Large intestine (tissue), 3 donors: ENCODE data around the gene NBL1. TPM values are rescaled to one million over a fixed set of nuclear protein-coding genes. Genes with fewer than 3 reads are reported as not detected.
"Not testable (repeated sequence)": the region's sequence is repeated elsewhere in the genome, so short reads cannot be mapped to it uniquely, and the experiment has no call there.

Experiments used
- DNase-seq, 2 donors: peaks; one replicate each; pipeline versions ENCODE4 v3.0.0 to v3.0.0-alpha.2; 2013
- H3K27ac ChIP-seq: one replicate; pipeline ENCODE4 v1.5.1; 2013; ENCODE audit warnings: low read length
- H3K27me3 ChIP-seq: 2 replicates; pipeline ENCODE4 v1.6.1; 2013; ENCODE audit warnings: low read length; ENCODE audit not compliant: control insufficient read depth, insufficient read depth
- H3K36me3 ChIP-seq: 2 replicates; pipeline ENCODE4 v1.6.1; 2013; ENCODE audit warnings: low read length; ENCODE audit not compliant: control insufficient read depth, insufficient read depth
- H3K4me1 ChIP-seq: one replicate; pipeline ENCODE4 v1.6.1; 2013; ENCODE audit warnings: low read length; ENCODE audit not compliant: control insufficient read depth, insufficient read depth
- H3K4me3 ChIP-seq: one replicate; pipeline ENCODE4 v1.5.1; 2013; ENCODE audit warnings: low read length
- H3K9me3 ChIP-seq: one replicate; pipeline ENCODE4 v1.6.1; 2013; ENCODE audit warnings: mild to moderate bottlenecking, low read depth, low read length, moderate library complexity; ENCODE audit not compliant: control insufficient read depth
- WGBS: methylation state at CpG from one replicate; pipeline ENCODE4 v1.1.5; 2013; ENCODE audit warnings: low lambda C conversion rate; ENCODE audit not compliant: insufficient coverage; 5-methylcytosine and 5-hydroxymethylcytosine counted together
- polyA plus RNA-seq: library from polyadenylated mRNA; unstranded; fragments of 120-200 nt; gene quantifications from one replicate; pipeline ENCODE4 v1.2.1, GENCODE V29; 2013

NBL1 gene
- polyA plus RNA-seq, 1 donor = 53.5 TPM

GRCh38 chr1:19635064-19635463 is 9.0 kb upstream of the NBL1 start:
- H3K4me1 ChIP-seq, DNase-seq, H3K36me3 ChIP-seq, H3K9me3 ChIP-seq, H3K27ac ChIP-seq, H3K4me3 ChIP-seq, H3K27me3 ChIP-seq: not testable (repeated sequence)
- WGBS = 100% methylated on average over 1 of the region's 9 CpGs

GRCh38 chr1:19635646-19636045 is 8.5 kb upstream of the NBL1 start:
- Histone ChIP-seq H3K4me3 (no peak overlapping the region), H3K9me3 (no peaks in the 10 kb centered on the region), H3K27ac (no peak overlapping the region), H3K36me3 (no peaks in the 10 kb centered on the region), H3K4me1 (peaks cover 4% of the 10 kb centered on the region), H3K27me3 (no peaks in the 10 kb centered on the region)
- no CpG with 5 or more reads among the region's 4 CpGs for WGBS
- no peak for DNase-seq

GRCh38 chr1:19636065-19636464 is 8.0 kb upstream of the NBL1 start:
- Histone ChIP-seq H3K27ac (no peak overlapping the region), H3K36me3 (no peaks in the 10 kb centered on the region), H3K27me3 (no peaks in the 10 kb centered on the region), H3K9me3 (no peaks in the 10 kb centered on the region), H3K4me1 (peaks cover 8% of the 10 kb centered on the region), H3K4me3 (no peak overlapping the region)
- no peak for DNase-seq
- WGBS = no CpG with 5 or more reads among the region's 5 CpGs

DNA sequence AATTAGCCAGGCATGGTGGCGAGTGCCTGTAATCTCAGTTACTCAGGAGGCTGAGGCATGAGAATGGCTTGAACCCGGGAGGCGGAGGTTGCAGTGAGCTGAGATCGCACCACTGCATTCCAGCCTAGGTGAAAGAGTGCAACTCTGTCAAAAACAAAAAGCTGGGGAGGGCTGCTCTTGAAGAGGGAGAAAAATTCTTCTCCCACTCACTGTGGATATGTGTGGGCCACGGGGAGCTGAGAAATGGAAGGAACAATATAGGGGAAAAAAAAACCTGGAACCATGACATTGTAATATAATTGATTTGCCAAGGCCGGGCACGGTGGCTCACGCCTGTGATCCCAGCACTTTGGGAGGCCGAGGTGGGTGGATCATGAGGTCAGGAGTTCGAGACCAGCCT is 7.4 kb upstream of the NBL1 start:
- H3K4me1 ChIP-seq, H3K27me3 ChIP-seq, H3K27ac ChIP-seq, H3K36me3 ChIP-seq, H3K4me3 ChIP-seq, DNase-seq, H3K9me3 ChIP-seq: not testable (repeated sequence)
- WGBS = no CpG with 5 or more reads among the region's 10 CpGs

- WGBS = no CpG with 5 or more reads among the region's 10 CpGs
- peaks cover 8% of the 10 kb centered on the region for H3K4me1 ChIP-seq
- no peaks in the 10 kb centered on the region for H3K9me3 ChIP-seq
- H3K36me3 ChIP-seq = no peaks in the 10 kb centered on the region
- no peaks in the 10 kb centered on the region for H3K27me3 ChIP-seq
- H3K4me3 ChIP-seq = no peak overlapping the region
- no peak overlapping the region for H3K27ac ChIP-seq
- no peak for DNase-seq
These were observed 6.5 kb upstream of the NBL1 start for GRCh38 chr1:19637606-19638005.

DNA sequence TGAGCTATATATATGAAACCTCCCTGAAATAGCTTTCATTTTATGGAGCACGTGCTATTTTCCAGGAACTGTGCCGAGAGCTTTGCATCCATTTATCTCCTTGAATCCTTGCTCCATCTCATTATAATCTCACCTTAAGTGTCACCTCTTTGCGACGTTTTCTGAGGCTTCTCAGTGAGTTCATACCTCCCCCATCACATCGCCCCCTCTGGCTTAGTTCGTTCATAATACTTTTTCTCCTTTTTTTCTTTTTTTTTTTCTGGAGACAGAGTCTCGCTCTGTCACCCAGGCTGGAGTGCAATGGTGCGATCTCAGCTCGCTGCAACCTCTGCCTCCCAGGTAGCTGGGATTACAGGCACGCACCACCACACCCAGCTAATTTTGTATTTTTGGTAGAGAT is 4.9 kb upstream of the NBL1 start:
- not testable (repeated sequence) for DNase-seq, H3K9me3 ChIP-seq, H3K36me3 ChIP-seq, H3K27ac ChIP-seq, H3K27me3 ChIP-seq, H3K4me3 ChIP-seq
- peaks cover 14% of the 10 kb centered on the region for H3K4me1 ChIP-seq
- WGBS = 83% methylated on average over 2 of the region's 10 CpGs

DNA sequence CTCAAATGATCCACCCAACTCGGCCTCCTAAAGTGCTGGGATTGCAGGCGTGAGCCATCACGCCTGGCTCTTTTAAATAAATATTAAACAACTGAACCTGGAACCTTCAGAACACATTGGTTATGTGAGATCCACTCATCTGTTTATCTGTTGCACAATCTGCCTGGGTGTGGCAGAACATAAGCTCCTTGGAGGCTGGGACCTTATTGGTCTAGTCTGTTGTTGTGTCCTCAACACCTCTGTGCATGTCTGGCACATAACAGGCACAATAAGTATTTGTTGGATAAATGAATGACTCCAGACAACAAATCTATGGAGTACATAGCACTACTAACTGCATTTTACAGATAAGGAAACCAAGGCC is 4.1 kb upstream of the NBL1 start:
- no CpG with 5 or more reads among the region's 3 CpGs for WGBS
- Histone ChIP-seq H3K27ac (peak overlapping the region; percentile 21), H3K36me3 (no peaks in the 10 kb centered on the region), H3K9me3 (no peaks in the 10 kb centered on the region), H3K4me1 (peaks cover 14% of the 10 kb centered on the region), H3K4me3 (no peak overlapping the region), H3K27me3 (no peaks in the 10 kb centered on the region)
- DNase-seq = no peak

GRCh38 chr1:19640363-19641316 is 3.5 kb upstream of the NBL1 start:
- Histone ChIP-seq H3K4me3 (no peak overlapping the region), H3K36me3 (no peaks in the 10 kb centered on the region), H3K27ac (peak overlapping the region; percentile 36), H3K9me3 (no peaks in the 10 kb centered on the region), H3K27me3 (no peaks in the 10 kb centered on the region), H3K4me1 (peaks cover 18% of the 10 kb centered on the region)
- WGBS = no CpG with 5 or more reads among the region's 14 CpGs
- peak; percentile 63 to 74 for DNase-seq

DNA sequence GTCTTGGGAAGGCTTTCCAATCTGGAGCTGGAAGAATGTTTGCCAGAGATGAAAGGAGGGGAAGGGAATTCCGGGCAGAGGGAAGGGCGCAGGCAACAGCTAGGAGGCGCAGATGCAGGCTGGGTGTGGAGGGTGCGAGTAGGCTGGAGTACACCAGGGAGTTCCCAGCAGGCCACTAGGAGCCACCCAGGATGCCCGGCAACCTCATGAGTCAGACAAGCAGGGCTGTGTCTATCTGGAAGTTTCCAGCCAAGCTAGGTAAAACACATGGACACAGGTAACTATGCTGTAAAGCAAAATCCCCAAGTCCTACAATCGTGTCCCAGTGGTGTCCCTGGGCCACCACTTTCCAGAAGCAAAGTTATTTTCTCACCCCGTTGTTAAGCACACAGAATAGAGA is 990 bp upstream of the NBL1 start:
- no peaks in the 10 kb centered on the region for H3K27me3 ChIP-seq
- DNase-seq = peak in 1 of 2 donors; percentile 44
- WGBS = no CpG with 5 or more reads among the region's 7 CpGs
- H3K27ac ChIP-seq = peak overlapping the region; percentile 59
- no peaks in the 10 kb centered on the region for H3K36me3 ChIP-seq
- no peaks in the 10 kb centered on the region for H3K9me3 ChIP-seq
- H3K4me3 ChIP-seq = peak overlapping the region; percentile 57
- H3K4me1 ChIP-seq = peaks cover 27% of the 10 kb centered on the region

DNA sequence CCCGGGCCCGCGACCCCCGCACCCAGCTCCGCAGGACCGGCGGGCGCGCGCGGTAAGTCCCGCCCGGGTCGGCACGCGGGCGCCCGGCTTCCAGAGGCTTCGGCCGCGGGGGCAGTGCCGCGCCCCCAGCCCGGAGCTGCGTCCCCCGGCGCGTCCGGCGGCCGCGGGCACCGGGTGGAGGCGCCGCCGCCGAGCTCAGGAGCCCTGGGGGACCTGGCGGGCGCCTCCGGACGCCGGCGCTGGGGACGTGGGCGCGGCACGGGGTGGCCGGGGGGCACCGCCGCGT is 227 bp downstream of the NBL1 start:
- no peaks in the 10 kb centered on the region for H3K9me3 ChIP-seq
- no peak for DNase-seq
- H3K4me3 ChIP-seq = peak overlapping the region; percentile 79
- no peaks in the 10 kb centered on the region for H3K36me3 ChIP-seq
- H3K27ac ChIP-seq = no peak overlapping the region
- peaks cover 27% of the 10 kb centered on the region for H3K4me1 ChIP-seq
- WGBS = no CpG with 5 or more reads among the region's 51 CpGs
- H3K27me3 ChIP-seq = no peaks in the 10 kb centered on the region
